ENCODE data around the gene HS3ST3A1. TPM values are rescaled to one million over a fixed set of nuclear protein-coding genes. Genes with fewer than 3 reads are reported as not detected.

HS3ST3A1 gene
- total and polyA plus RNA-seq, 2 experiments from 2014 or later: 1.2 to 1.5 TPM

GRCh38 chr17:13580790-13581189 lies 20.9 kb downstream of the HS3ST3A1 start:
- Histone ChIP-seq H4K20me1 (ENCODE audit: insufficient read depth, poor library complexity, severe bottlenecking) (no peaks in the 10 kb centered on the region), H3K9me3 (ENCODE audit: low read depth) (no peaks in the 10 kb centered on the region), H3K79me2 (no peaks in the 10 kb centered on the region), H2AFZ (no peak overlapping the region), H3K27me3 (no peaks in the 10 kb centered on the region), H3K36me3 (replicated peaks; ENCODE audit: insufficient read depth, low read depth) (no peaks in the 10 kb centered on the region), H3K27ac (no peak overlapping the region), H3K4me3 (no peak overlapping the region), H3K9me2 (replicated peaks; ENCODE audit: insufficient read depth) (no peaks in the 10 kb centered on the region), H3K4me1 (ENCODE audit: insufficient read depth) (no peaks in the 10 kb centered on the region), H3K4me2 (no peak overlapping the region)
- DNase-seq (ENCODE audit: low spot score): no peak
- WGBS (ENCODE audit: low lambda C conversion rate, missing lambda C conversion rate): 97% methylated on average over 8 of the region's 8 CpGs
- no peak for TF ChIP-seq EZH2 (IDR thresholded peaks at IDR 0.05; ENCODE audit: borderline replicate concordance)
- no peak for TF ChIP-seq CTCF (IDR thresholded peaks at IDR 0.05; ENCODE audit: poor library complexity)
- no peak for TF ChIP-seq EZH2phosphoT487 (IDR thresholded peaks at IDR 0.05; ENCODE audit: low read depth, severe bottlenecking, unreplicated experiment)

GRCh38 chr17:13576661-13577526 lies 24.8 kb downstream of the HS3ST3A1 start:
- H3K79me2 ChIP-seq: no peaks in the 10 kb centered on the region
- no peaks in the 10 kb centered on the region for H3K9me2 ChIP-seq (replicated peaks; ENCODE audit: insufficient read depth)
- TF ChIP-seq EZH2phosphoT487 (IDR thresholded peaks at IDR 0.05; ENCODE audit: low read depth, severe bottlenecking, unreplicated experiment): no peak
- no peak for TF ChIP-seq EZH2 (IDR thresholded peaks at IDR 0.05; ENCODE audit: borderline replicate concordance)
- TF ChIP-seq CTCF (IDR thresholded peaks at IDR 0.05; ENCODE audit: poor library complexity): no peak

GRCh38 chr17:13575922-13576419 lies 25.8 kb downstream of the HS3ST3A1 start:
- H3K27me3 ChIP-seq: no peaks in the 10 kb centered on the region
- no peaks in the 10 kb centered on the region for H3K4me1 ChIP-seq (ENCODE audit: insufficient read depth)
- H3K27ac ChIP-seq: no peak overlapping the region
- no peaks in the 10 kb centered on the region for H3K9me3 ChIP-seq (ENCODE audit: low read depth)
- no peaks in the 10 kb centered on the region for H3K36me3 ChIP-seq (replicated peaks; ENCODE audit: insufficient read depth, low read depth)
- H2AFZ ChIP-seq: no peak overlapping the region
- H4K20me1 ChIP-seq (ENCODE audit: insufficient read depth, poor library complexity, severe bottlenecking): no peaks in the 10 kb centered on the region
- 55% methylated on average over 6 of the region's 6 CpGs for WGBS (ENCODE audit: low lambda C conversion rate, missing lambda C conversion rate)
- H3K4me2 ChIP-seq: no peak overlapping the region
- no peak for DNase-seq (ENCODE audit: low spot score)
- no peak overlapping the region for H3K4me3 ChIP-seq
- H3K9me2 ChIP-seq (replicated peaks; ENCODE audit: insufficient read depth): no peaks in the 10 kb centered on the region
- H3K79me2 ChIP-seq: no peaks in the 10 kb centered on the region
- TF ChIP-seq EZH2phosphoT487 (IDR thresholded peaks at IDR 0.05; ENCODE audit: low read depth, severe bottlenecking, unreplicated experiment) (no peak), CTCF (IDR thresholded peaks at IDR 0.05; ENCODE audit: poor library complexity) (no peak), EZH2 (IDR thresholded peaks at IDR 0.05; ENCODE audit: borderline replicate concordance) (no peak)

More at GRCh38 chr17:13576661-13577526, 24.8 kb downstream of the HS3ST3A1 start:
- Histone ChIP-seq H3K27me3 (no peaks in the 10 kb centered on the region), H3K36me3 (replicated peaks; ENCODE audit: insufficient read depth, low read depth) (no peaks in the 10 kb centered on the region), H3K4me2 (no peak overlapping the region), H4K20me1 (ENCODE audit: insufficient read depth, poor library complexity, severe bottlenecking) (no peaks in the 10 kb centered on the region), H3K27ac (no peak overlapping the region), H2AFZ (no peak overlapping the region), H3K4me3 (no peak overlapping the region), H3K4me1 (ENCODE audit: insufficient read depth) (no peaks in the 10 kb centered on the region), H3K9me3 (ENCODE audit: low read depth) (no peaks in the 10 kb centered on the region)
- 94% methylated on average over 3 of the region's 3 CpGs for WGBS (ENCODE audit: low lambda C conversion rate, missing lambda C conversion rate)
- no peak for DNase-seq (ENCODE audit: low spot score)
